LNCAP (cell line): ENCODE measurements around the gene FAM240A.

Source experiments
- TF ChIP-seq, protein P1 (sequence below): fragments of 450-650 bp; IDR thresholded peaks from 2 replicates; pipeline ENCODE4 v1.5.1; 2017; ENCODE audit warnings: mild to moderate bottlenecking

The FAM240A gene

DNA sequence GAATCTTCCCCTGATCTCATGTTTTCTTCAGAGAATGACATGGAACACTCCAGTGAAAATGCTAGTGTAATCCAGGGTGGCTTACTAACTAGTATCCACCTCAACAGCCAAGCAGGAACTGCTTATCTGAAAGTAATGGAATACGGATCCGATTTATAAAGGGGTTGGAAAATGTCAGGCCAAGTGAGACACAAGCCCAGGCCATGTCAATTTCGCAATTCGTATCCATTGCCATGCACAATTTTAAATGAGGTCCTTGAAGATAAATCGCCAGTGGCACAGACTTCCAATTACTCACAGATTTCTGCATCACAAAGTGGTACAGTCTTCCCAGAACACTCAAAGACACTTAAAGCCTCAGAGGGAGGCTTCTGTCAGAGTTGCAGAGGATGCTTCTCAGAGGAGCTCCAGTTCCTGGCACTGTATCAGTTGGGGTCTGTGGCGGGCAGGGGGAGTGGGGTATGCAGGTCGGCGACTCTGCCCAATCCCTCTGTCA lies 16.5 kb upstream of the FAM240A start:
- TF ChIP-seq, protein P1, sequence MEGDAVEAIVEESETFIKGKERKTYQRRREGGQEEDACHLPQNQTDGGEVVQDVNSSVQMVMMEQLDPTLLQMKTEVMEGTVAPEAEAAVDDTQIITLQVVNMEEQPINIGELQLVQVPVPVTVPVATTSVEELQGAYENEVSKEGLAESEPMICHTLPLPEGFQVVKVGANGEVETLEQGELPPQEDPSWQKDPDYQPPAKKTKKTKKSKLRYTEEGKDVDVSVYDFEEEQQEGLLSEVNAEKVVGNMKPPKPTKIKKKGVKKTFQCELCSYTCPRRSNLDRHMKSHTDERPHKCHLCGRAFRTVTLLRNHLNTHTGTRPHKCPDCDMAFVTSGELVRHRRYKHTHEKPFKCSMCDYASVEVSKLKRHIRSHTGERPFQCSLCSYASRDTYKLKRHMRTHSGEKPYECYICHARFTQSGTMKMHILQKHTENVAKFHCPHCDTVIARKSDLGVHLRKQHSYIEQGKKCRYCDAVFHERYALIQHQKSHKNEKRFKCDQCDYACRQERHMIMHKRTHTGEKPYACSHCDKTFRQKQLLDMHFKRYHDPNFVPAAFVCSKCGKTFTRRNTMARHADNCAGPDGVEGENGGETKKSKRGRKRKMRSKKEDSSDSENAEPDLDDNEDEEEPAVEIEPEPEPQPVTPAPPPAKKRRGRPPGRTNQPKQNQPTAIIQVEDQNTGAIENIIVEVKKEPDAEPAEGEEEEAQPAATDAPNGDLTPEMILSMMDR, result no peak

DNA sequence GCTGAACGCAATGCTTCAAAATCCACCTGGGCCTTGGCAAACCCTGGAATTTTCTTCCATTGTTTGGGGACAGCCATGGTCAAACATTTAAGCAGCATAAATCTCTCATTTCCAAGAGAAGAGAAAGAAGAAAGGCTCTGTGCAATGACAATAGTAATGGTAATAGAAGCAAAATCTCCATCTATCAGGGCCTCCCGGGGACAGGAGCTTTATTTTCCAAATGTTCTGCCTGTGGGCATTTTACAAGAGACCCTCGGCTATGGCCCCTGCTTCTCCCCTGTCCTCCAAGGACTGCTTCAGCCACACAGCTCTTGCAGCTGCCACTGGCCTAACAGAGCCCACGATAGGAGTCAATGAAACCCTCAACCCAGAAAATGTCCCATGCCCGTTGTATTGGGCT lies 12.7 kb upstream of the FAM240A start:
- TF ChIP-seq, protein P1, result no peak

DNA sequence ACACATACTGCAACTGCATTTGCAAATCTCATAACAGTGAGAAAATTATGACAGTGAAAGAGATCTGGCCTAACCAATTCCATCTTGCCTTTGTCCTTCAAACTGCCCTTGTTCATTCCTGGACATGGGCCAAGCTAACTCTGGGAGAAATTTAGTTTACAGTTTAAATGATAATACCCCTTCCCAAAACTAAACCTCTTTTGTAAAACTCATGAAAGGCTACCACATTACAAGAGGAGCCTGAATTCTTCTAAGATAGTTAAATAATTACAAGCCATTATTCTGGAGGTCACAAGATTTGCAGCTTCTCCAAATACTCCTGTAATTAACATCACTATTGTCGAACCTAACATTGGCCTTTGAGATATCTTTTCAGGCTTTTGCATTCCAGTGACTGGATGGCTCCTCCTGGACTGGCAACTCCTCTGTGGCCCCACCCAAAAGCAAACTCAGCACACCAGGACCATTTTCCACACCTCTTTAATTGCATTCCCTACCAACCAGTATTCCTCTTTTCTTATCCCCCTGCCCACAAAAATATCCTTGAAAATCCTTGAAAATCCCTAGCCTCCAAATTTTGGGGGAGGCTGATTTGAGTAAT lies 8.8 kb upstream of the FAM240A start:
- TF ChIP-seq, protein P1, result no peak

DNA sequence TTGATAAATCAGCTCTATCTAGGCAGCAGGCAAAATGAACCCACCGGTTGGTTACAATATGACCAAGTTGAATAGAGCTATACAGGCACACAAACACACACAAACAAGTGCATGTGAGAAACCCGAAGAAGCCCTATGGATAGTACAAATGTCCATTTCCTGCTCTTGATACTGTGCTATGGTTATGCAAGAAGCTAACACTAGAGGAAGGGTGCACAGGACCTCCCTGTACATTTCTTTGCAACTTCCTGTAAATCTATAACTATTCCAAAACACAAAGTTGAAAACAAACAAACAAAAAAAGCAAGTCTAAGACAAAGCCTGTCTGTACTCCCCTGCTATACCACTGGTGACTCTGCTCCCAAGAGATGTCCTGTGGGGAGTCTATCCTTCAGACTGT lies 8.2 kb upstream of the FAM240A start:
- TF ChIP-seq, protein P1, result no peak

DNA sequence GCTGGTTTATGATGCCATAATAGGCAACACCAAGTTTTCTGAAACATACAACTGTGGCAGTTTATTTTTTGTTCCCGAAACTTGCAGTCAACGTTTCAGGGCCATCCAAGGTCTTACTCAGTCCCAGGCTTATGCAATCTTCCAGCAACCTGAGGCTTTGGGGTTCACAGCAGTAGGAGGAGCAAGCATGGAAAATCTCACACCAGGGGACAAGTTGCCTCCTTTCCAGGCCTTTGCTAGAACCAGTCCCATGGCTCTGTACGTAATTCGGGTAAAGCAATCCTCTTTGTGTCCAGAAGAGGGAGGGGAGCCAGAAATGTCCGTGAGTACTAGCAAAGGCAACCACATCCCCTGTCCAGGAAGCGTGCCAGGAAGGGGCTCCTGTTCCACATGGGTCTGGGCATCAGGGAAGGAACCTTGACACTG lies 4.7 kb upstream of the FAM240A start:
- TF ChIP-seq, protein P1, result no peak

- TF ChIP-seq, protein P1, result no peak
These were observed 3.1 kb upstream of the FAM240A start for GRCh38 chr3:46609212-46609721.

DNA sequence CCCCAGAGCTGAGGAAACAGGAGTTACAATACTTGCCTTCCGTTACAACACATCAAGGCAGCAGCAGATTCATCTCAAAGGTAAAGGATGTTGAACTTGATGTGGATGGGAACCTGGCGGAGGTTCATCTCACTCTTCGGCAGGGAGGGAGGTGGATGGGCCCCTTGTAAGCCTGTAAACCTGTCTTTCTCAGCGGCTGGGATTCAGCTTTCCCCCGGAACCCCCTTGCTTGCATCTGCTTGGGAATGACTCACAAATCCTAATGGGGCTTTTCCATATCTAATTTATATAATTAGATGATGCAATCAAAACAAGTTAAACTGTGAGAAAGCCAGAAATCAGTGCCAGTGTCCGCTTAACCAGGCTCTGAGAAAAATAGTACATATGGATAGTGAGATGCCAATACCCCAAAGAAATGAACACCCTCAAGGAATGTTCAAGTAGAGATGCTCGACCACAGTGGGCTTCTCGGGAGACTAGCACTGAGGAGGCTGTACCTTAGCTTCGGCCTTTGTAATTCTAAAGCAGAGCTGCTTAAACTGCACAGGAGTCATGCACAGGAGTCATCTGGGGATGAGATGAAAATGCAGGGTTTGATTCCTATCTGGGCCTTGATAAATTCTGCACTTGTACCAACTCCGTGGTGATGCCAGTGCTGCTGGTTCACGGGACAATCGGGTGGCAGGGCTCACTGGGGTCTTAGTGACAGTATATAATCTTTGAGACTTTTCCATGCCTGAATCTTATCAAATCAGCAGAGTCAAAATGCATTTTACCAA lies 2.2 kb upstream of the FAM240A start:
- TF ChIP-seq, protein P1, result no peak
